T-helper 22 cell (primary cell): Measurements from ENCODE around the gene TC2N.
"Not testable (repeated sequence)": the region's sequence is repeated elsewhere in the genome, so short reads cannot be mapped to it uniquely, and the experiment has no call there.

ENCODE experiments used
- DNase-seq: peaks from one replicate; pipeline ENCODE4 v3.0.0-alpha.2; 2020; ENCODE audit warnings: low read depth

TC2N gene

DNA sequence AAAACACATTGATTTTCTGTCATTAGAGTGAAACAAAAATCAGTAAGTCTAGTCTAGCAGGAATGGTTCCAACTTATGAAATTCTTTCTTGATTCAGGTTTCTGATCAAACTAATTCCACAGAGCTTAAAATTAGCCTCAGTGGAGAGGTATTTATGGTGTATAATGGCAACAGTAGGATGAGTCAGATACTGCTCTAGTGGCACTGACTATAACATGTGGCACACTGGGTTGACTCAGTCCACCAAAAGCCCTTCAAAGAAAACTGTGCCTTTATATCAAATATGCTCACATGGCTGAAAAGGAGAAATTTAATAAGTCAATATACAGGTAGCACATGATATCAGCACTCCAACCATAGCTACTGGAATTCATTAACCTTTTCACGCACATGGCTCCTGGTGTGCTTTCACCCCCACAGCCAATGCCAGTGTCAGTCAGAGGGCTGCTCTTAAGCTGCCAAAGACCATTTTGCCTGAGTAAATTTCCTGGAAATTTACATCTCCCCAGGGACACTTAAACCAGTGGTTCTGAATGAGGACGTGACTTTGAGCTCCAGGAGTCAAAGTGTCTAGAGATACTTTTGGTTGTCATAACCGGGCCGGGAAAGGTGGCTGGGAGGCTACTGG, 113.7 kb downstream of the TC2N start:
- DNase-seq = no peak

DNA sequence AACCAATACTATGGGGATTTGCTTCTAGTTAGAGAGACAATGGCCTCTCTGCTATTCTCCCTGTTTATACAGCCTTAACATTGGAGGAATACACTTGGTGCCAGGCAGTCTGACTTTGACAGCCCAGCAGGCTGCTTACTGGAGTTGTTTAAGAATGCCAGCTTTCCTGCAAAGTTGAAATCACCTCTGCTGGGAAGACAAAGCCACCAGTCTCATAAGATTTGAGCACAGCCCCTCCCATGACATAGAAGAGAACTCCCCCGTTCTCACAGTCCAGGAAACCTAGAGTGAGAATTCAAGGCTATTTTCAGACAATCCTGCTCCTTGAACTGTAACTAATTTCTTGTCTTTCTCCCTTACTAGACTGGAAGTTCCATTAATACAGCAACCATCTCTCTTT, 114.4 kb downstream of the TC2N start:
- no peak for DNase-seq

DNA sequence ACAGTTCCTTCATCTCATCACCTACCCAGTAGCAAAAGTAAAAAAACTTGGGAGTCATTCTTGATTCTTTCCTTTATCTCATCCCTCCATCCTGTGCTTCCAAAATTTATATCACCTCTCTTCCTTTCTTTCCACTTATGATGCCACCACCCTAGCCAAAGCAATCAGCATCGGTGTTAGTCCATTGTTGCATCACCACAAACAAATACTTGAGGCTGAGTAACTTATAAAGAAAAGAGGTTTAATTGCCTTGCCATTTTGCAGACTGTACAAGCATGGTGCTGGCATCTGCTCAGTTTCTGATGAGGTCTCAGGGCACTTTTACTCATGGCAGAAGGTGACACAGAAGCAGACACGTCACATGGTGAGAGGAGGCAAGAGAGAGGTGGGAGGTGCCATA, 115.6 kb downstream of the TC2N start:
- DNase-seq = no peak

DNA sequence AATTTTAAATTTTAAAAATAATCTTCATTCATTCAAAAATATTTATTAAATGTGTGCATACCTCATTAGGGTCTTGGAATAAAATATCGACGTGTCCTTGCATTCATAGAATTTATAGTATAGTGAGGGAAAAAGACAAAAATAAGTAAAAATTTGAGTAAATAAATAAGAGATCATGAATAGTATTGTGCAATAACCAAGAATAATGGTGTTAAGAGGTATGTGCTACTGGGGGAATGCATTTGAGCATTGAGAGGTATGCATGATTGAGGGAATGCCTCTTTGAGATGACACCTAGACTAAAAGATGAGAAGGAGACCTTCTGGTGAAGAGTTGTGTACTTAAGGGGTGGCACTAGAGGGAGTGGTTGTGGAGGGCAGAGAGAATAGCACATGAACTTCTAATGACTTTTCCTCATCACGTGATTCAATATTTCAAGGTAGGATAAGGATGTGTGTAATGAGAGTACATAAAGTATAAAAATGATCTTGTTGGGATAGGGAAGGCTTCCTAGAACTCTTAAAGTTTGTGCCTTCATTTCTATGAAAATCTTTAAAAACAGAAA, 116.6 kb downstream of the TC2N start:
- DNase-seq = no peak

DNA sequence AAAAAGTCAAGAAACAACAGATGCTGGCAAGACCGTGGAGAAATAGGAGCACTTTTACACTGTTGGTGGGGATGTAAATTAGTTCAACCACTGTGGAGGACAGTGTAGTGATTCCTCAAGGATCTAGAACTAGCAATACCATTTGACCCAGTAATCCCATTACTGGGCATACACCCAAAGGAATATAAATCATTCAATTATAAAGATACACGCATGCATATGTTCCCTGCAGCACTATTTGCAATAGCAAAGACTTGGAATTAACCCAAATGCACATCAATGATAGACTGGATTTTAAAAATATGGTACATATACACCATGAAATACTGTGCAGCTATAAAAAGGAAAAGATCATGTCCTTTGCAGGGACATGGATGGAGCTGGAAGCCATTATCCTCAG, 117.5 kb downstream of the TC2N start:
- DNase-seq = no peak

DNA sequence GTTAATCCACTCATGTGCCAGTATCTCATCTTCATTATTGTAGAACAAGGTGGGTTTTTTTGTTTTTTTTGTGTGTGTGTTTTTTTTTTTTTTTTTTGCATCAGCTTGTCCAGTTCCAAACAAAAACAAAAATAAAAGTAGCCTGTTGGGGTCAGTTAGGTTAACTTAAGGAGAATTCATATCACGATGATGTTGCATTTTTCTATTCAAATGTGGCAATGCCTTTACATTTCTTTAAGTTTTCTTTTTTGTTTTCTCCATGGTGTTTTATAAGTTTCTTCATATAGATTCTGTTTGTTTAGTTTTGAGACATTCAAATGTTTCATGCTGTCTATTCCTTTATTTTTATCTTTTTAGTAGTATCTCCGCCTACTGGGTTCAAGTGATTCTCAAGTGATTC, 119.3 kb downstream of the TC2N start:
- DNase-seq = no peak

DNA sequence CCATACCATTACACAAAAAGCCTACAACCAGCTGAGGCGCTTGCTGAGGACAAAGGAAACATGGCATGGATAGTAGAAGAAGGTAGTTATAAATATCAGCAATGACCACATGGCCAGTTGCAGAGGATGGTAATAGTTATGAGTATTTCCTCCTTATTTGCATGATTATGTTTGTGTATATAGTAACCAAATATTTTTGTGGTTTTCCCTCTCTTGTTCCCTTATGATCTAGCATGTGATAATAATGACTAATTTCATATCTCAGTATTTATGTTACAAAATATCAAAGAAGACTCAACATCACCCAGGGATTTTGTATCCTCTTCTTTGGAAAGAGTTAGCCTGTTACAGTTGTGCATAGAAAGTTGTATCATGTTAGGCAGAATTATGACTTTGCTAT, 122.0 kb downstream of the TC2N start:
- no peak for DNase-seq

DNA sequence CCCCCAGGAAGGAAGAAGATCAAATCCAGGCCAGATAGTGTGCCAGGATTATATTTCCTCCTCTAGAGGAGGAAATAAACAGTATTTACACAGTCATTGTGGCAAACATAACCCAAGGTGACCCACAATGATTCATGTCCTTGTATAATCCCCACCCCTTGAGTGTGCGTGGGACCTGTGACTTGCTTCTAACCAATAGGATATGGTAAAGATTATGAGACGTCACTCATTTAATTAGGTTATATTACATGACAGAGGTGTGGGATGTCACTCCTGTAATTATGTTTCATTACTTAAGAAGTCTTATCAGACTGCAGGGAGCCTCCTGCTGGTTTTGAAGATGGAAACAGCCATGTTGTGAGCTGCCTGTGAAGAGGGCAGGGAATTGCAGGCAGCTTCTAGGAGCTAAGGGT, 123.3 kb downstream of the TC2N start:
- DNase-seq = no peak

DNA sequence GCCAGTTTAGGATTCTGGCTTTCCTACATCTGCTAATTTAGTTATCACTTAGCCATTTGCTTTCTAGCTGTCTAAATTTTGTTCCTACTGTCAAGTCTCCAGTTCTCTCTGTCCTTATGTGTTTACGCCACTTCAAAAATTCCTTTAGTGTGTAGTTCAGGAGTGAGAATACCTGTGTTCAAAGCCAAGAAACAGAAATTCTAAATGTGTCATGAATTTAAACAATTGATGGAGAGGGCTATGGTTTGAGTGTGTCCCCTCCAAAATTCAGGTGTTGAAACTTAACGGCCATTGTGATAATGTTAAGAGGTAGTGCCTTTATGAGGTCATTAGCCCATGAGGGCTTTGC, 124.1 kb downstream of the TC2N start:
- DNase-seq = no peak

DNA sequence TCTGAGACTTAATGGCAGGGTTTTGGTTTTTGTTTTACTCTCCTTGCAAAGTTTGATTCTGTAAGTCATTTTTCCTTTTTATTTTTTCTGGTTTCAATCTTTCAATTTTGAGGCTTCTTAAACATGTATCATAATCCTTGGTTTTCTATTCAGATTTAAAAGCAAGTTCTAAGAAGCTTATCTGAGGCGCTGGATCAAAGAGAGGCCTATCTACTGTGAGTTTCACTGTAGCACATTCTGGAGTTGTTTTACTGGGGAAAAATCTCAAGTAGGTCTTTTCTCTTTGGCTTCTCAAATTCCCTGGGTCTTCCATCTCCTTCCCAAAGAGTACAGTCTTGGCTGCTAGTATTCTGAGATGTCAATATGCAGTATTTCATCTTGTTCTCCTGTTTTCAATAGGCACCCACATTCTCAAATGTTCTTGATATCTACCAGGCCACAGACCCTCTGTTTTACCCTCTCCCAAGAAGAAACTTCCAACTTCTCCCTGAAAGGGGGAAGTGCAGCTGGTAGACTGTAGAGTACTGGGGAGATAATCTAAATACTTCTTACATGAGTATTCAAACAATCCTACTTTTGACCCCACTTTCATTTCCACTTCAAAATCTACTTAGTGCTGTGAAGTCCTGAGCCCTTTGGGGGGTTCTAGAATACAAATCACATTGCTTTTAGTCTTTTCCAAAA, 124.6 kb downstream of the TC2N start:
- DNase-seq = no peak

DNA sequence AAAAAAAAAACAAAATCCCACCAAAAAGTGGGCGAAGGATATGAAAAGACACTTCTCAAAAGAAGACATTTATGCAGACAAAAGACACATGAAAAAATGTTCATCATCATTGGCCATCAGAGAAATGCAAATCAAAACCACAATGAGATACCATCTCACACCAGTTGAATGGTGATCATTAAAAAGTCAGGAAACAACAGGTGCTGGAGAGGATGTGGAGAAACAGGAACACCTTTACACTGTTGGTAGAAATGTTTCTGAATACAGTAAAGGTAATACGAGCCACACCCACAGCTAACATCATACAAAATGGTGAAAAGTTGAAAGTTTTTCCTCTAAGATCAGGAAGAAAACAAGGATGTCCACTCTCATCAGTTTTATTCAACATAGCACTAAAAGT, 127.5 kb downstream of the TC2N start:
- not testable (repeated sequence) for DNase-seq

DNA sequence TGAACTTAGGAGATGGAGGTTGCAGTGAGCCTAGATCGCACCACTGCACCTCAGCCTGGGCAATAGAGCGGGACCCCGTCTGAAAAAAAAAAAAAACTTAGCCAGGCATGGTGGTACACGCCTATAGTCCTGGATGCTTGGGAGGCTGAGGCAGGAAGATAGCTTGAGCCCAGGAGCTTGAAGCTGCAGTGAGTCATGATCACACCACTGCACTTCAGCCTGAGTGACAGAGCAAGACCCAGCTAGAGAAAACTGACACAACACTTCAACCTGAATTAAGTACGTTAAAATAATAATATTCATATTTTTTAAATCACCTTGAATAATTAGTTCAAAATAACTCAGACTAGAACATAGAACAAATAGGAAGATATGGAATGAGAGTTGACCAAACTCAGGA, 129.7 kb downstream of the TC2N start:
- DNase-seq = no peak

DNA sequence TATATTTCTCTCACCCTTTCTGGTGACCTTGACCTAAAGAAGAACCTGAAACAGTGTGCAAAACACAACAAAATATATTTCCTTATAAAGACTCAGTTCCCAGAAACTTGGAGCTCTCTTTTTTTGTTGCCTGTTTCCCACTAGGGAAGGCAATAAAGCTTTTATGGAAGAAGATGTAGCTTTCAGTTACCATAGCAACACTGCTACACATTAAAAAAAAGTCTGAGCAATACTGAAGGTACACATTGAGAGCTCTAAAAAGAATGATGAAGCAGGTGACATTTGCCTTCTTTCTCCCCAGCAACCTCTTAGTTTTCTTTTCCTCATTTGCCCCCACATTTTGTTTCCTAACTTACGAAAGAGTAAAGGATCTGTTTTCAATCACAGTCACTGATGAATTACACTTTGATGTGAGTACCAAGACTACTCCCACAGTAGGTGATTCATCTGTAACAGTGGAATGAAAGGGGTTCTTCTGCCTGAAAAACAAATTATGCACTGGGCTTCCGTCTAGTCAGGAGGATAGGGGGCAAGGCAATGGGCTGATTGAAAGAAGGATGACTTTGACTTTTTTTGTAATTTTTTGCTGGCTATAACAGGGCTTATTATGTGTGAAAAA, 134.4 kb downstream of the TC2N start:
- no peak for DNase-seq

DNA sequence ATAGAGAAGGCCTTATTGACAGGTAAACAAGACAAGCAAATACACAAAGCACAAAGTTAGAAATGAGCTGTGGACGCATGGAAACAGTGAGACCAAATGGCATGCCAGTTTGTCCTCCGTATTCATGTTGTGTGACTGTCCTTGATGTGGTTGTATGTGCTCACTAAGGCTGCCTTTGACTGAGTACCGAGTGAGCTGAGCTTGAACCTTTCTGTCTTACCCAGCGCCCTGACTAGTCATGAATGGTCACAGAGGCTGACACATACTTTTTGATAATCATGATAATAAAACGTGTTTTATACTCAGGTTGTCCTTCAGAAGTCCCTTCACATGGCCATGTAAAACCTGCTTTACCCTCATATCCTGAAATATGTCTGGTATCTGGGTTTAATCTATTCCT, 134.9 kb downstream of the TC2N start:
- no peak for DNase-seq

DNA sequence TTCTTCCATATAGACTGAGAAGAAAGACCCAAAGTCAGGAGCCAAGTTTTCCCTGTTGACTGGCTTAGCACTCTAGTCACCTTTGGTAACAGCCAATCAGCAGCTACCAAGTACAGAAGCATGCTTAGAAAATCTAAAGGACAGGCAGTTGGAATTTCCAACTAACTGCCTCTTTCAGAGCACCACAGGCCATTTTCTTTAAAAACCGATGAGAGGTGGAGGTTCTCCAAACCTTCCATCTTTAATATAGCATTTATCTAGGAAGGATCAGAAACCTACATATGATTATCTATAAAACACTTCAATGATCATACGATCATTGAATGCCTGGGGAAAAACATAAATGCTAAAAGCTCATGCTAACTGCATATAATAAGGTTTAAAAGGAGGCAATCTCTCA, 135.3 kb downstream of the TC2N start, which contains the start of gene CATSPERB:
CATSPERB (minus strand) TSS at position 101 of the 400 bp plus-strand sequence. CDS start 2,607 bp downstream, outside the sequence.
- DNase-seq = no peak

DNA sequence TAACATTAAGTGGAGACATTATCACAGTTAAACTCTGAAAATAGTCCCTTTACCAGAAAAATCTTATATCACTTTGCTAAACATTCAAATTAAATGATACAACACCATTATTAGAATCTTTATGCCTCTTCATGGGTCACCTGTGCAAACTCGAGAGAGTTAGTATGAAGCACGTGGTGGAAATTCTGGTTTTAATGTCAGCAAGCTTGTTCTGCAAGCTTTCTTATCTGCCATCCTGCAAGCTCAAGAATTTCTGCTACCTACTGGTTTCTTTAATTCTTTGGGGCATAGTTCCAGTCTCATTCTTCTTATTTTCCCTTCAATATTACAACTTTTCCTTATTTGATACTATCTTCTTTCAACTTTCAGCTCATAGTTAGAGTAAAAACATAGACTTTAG, 136.3 kb downstream of the TC2N start:
- DNase-seq = no peak

DNA sequence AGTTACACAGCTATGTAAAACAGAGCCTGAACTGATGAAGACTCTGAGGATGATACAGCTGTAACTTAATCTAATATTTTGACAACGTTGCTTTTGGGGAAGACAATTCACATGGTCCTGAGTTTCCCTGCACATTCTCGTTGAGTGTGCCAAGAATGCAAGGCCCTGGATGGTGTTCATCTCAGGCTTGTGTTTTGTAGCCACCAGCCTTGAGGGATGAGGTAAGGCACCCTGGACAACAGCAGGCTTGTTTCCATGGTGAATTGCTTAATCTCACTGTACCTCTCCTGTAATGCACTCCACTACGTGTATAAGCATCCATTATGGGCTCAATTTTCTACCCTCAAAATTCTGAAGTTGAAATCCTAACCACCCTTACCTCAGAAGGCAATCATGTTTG, 137.6 kb downstream of the TC2N start:
- no peak for DNase-seq
